OCI-M2 (cell line): ENCODE data around the gene MSH6.
A peak's percentile ranks its signal among the peaks of the same experiment; 100 is the strongest.

ENCODE experiments used
- DNase-seq: peaks from one replicate; lab custom pipeline; 2025; ENCODE audit not compliant: unreplicated experiment; lab: John Stamatoyannopoulos, UW

Gene MSH6, protein sequence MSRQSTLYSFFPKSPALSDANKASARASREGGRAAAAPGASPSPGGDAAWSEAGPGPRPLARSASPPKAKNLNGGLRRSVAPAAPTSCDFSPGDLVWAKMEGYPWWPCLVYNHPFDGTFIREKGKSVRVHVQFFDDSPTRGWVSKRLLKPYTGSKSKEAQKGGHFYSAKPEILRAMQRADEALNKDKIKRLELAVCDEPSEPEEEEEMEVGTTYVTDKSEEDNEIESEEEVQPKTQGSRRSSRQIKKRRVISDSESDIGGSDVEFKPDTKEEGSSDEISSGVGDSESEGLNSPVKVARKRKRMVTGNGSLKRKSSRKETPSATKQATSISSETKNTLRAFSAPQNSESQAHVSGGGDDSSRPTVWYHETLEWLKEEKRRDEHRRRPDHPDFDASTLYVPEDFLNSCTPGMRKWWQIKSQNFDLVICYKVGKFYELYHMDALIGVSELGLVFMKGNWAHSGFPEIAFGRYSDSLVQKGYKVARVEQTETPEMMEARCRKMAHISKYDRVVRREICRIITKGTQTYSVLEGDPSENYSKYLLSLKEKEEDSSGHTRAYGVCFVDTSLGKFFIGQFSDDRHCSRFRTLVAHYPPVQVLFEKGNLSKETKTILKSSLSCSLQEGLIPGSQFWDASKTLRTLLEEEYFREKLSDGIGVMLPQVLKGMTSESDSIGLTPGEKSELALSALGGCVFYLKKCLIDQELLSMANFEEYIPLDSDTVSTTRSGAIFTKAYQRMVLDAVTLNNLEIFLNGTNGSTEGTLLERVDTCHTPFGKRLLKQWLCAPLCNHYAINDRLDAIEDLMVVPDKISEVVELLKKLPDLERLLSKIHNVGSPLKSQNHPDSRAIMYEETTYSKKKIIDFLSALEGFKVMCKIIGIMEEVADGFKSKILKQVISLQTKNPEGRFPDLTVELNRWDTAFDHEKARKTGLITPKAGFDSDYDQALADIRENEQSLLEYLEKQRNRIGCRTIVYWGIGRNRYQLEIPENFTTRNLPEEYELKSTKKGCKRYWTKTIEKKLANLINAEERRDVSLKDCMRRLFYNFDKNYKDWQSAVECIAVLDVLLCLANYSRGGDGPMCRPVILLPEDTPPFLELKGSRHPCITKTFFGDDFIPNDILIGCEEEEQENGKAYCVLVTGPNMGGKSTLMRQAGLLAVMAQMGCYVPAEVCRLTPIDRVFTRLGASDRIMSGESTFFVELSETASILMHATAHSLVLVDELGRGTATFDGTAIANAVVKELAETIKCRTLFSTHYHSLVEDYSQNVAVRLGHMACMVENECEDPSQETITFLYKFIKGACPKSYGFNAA (N-terminal part only)

DNA sequence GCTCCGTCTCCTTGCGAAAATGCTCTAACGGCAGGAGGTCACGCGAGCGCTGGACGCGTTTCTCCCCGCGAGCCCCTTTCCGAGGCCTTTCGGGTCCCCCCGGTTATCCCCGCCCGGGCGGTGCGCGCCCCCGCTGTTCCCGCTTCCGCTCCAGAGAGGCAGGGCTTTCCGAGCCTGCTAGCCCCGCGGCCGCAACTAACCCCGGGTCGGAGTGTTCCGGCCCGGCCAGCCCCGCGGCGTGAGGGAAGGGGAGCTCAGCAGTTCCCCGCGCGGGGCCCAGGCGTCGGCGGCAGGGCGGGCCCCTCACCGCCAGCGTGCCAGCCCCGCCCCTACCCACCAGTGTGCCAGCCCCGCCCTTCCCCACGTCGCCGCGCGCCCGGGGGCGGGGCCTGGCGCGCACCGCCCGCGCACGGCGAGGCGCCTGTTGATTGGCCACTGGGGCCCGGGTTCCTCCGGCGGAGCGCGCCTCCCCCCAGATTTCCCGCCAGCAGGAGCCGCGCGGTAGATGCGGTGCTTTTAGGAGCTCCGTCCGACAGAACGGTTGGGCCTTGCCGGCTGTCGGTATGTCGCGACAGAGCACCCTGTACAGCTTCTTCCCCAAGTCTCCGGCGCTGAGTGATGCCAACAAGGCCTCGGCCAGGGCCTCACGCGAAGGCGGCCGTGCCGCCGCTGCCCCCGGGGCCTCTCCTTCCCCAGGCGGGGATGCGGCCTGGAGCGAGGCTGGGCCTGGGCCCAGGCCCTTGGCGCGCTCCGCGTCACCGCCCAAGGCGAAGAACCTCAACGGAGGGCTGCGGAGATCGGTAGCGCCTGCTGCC, at the start of gene MSH6:
Gene MSH6, plus strand, starts transcription at position 475 of the 815 bp plus-strand sequence. Its CDS starts 89 bp downstream, at position 564.
- peak; percentile 23 for DNase-seq

DNA sequence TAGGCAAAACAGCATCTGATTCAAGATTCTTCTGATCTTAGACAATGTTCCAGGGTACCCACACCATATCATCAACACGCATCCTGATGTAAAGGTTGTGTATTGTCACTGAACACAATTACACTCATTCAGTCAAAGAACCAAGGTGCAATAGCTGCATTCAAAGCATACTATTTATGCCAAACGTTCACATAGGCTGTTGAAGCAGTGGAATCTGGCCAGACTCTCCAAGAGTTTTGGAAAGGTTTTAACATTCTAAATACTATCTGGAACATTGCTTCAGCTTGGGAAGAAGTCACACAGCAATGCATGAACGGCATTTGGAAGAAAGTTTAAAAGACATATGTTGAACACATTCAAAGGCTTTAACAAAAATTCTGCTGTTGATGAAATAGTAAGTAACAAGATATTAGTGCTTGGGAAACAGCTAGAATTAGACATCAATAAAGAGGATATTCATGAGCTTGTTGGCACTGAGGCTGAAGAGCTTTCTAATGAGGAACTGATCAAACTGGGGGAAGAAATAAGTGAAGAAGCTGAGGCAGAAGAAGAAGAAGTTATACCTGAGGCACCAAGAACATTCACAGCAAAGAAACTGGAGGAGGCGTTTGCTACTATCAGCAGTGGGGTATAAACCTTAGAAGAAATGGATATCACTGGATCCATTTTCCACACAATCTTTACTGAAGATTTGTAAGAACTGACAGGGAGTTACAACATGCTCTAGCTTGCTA, 47.6 kb upstream of the MSH6 start:
- no peak for DNase-seq

- DNase-seq: no peak
Observed at GRCh38 chr2:47735912-47736311, 47.0 kb upstream of the MSH6 start.

- no peak for DNase-seq
Observed at GRCh38 chr2:47737191-47737975, 45.6 kb upstream of the MSH6 start.

DNA sequence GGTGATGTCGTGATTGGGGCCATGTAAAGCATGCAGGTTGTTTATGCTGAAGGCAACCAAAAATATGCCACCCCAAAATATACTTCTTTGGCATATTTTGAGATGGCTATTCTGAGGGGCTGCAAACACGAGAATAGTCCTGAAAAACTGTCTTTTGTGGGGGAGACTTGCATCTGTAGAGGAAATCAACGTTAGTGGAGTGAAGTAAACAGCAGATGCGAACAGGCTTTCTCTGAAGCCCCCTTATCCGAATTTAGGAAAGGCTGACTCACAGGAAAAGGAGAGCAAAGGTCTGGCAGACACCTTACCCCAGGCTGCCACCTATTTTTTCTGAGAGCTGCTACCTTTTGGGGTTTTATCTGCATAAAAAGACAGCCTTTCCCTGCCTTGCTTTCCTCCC, 44.6 kb upstream of the MSH6 start:
- no peak for DNase-seq

DNA sequence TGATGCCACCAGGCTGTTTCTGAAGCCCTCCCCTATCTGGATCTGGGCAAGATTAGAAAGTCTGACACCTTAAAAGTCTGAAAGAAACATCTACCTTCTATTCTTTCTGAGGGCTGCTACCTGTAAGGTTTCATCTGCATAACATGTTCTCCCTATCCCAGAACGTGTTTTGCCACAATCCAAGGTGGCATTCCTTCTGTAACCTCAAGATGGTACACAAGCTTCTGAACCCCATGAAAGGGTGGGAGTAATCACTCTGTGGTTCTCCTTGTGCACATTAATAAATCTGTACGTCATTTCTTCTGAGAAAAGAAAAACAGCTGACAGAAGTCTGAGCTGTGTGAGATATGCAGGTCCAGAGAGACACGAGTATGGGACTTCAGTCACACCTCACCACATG, 41.8 kb upstream of the MSH6 start:
- DNase-seq: no peak

DNA sequence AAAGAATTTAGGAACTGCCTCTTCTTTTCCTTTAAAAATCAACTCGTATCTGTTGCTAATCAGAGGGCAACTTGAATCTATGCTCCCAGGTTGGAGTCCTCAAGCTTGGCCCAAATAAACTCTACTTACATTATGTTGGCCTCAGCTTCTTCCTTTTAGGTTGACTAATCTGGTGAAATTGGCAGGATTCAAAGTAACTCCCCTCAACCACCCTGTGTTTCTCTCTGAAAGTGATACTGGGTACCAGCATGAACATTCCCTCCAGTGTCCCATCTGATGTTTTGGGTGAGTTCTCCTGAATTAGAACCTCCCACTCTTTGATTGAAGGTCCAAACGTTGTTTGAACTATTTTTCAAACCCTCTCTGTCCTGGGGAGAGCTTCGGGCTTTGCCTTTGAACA, 41.3 kb upstream of the MSH6 start:
- no peak for DNase-seq

DNA sequence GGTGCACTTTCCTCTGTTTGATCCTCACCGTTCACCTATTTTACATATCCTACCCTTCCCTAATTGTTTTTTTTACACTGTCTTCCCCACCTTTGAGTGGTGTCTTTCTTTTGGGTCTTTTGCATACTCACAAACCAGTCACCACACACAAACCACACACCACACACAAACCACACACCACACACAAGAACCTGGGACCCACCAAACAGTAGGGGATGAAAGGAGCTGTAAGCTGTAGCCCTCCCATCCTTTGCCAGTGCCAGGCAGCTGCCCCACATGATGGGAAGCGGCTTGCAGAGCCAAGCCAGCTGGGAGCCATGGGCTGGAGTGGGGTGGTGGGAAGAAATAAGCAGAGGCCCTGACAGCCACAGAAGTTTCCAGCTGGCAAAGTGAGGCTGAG, 38.9 kb upstream of the MSH6 start:
- no peak for DNase-seq

DNA sequence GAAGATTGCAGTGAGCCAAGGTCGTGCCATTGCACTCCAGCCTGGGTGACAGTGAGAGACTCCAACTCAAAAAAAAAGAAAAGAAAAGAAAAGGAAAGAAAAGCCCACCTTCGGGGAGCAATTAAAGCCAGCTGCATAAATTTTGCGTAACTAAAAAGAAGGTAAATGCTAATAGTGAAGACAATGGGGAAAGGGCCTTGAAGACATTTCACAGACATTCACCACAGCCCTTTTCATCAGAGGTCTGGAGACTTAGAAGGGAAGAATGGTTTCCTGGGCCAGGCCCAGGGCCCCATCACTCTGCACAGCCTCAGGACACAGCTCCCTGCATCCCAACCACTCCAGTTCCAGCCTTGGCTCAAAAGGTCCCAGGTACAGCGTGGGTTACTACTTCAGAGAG, 35.1 kb upstream of the MSH6 start:
- DNase-seq: no peak

DNA sequence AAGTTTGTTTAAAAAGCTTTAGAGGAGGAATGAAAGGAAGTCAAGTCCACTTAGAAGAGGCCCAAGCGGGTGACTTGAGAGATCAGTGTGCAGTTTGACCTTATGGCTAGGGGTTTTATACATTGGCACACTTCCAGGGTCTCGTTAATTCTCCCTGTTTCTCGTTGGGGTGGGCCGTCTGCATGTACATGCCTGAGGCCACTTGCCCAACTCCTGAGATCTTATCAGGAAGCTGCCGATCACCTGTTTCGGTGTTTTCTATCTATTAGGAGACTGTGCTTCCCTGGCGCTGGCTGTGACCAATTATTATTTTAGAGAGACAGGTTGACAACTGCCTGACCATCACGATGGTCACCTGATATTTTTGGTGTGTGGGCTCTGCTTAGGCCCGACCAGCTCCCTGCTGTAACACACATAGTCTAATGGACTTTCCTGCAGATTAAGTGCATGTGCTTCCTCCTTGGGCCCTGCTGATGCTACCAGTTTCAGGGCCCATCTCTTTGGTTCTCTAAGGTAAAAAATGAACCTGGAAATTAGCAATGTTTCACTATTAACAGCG, 31.0 kb upstream of the MSH6 start:
- DNase-seq: no peak

DNA sequence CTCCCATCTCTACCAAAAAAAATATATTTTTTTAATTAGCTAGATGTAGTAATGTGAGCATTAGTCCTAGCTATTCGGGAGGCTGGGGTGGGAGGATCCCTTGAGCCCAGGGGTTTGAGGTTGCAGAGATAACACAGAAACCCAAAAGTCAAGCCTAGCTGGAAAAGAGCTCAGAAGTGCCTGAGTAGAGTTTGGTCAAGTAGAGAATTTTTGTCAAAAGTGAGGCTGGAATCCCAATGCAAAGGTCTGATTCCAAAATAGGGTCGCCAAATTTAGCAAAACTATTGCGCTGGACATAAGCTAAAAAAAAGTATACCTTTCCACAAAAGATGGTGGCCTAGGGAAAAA, 15.5 kb upstream of the MSH6 start:
- DNase-seq: no peak

DNA sequence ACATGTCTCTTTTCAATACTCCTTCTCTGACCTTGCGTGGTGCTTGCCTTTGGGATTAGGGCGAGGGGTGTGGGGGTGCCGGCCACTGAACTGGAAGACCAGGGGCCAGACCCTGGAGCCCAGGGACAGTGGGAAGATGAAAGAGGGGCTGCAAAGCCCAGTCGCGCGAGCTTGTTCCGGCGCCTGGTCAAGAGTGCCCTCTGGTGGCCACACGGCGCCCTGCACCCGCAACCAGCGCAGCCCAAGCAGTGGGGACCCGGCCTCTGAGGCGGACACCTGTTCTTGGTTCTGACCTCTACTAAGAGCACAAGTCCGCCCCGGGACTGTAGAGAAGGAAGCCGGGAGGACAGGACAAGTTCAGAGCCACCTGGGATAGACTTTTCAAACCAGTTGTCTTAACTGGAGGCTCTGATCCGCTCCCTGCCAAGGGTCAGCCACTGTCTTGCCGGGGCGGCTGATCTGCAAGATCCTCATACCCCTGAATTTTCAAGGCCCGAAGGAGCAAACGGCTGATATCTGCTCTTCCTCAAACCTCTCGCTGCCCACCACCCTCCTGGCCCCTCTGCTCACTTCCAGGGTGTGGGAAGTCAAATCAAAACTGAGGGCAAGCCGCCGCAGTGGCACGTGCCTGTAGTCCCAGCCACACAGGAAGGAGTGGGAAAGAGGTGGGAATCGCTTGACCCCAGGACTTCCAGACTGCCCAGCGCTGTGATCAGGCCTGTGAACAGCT, 14.9 kb upstream of the MSH6 start:
- peak; percentile 6 for DNase-seq

DNA sequence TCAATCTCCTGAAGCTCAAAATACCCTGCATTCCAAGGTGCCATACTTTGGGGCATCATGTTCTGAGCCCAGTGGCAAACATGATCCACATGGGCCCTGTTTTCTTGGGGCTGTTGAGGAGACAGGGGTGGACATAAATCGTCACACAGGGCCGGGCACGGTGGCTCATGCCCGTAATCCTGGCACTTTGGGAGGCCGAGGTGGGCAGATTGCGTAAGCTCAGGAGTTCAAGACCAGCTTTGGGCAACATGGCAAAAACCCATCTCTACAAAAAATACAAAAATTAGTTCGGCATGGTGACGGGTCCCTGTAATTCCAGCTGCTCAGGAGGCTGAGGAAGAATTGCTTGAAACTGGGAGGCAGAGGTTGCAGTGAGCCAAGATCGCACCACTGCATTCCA, 13.6 kb upstream of the MSH6 start:
- no peak for DNase-seq

- DNase-seq: no peak
Observed at GRCh38 chr2:47771211-47771610, 11.7 kb upstream of the MSH6 start.

DNA sequence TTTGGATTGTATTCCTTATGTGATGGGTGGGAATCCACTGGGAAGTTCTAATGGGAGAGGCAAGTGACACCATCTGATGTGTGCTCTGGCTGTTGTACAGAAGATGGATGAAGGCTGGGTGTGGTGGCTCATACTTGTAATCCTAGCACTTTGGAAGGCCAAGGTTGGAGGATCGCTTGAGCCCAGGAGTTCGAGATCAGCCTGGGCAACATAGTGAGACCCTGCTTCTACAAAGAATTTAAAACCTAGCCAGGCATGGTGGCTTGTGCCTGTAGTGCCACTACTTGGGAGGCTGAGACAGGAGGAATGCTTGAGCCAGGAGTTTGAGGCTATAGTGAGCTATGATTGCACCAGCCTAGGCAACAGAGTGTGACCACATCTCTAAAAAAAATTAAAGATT, 10.6 kb upstream of the MSH6 start:
- no peak for DNase-seq

GRCh38 chr2:47774567-47774966, 8.4 kb upstream of the MSH6 start:
- no peak for DNase-seq

GRCh38 chr2:47777277-47777937, 5.5 kb upstream of the MSH6 start:
- DNase-seq: no peak
